Measurements from ENCODE around the gene ADCY7.

GRCh38 chr16:50228364-50228868, 37.9 kb upstream of the ADCY7 start:
- TF ChIP-seq BHLHE40 (IDR thresholded peaks at IDR 0.05; ENCODE audit: borderline replicate concordance) (no peak), ARNT (IDR thresholded peaks at IDR 0.05) (no peak)
